Testis (tissue), 2 donors: Measurements from ENCODE around the gene C16orf82.

Source experiments
- CTCF ChIP-seq, 3 experiments: fragments of 450-650 bp in 2 of 3; fragments of 200-600 bp in 1 of 3; sonication (generic) in 1 of 3; IDR thresholded peaks; one replicate each; pipeline ENCODE4 v1.5.1; 2016 to 2019; ENCODE audit warnings: antibody characterized with exemption in 3 of 3, mild to moderate bottlenecking in 2 of 3, moderate library complexity in 1 of 3
- POLR2A ChIP-seq: fragments of 450-650 bp; IDR thresholded peaks from one replicate; pipeline ENCODE4 v1.6.1; 2017; ENCODE audit warnings: antibody characterized with exemption, mild to moderate bottlenecking, moderate library complexity

GRCh38 chr16:27112093-27112811, 45.5 kb downstream of the C16orf82 start:
- TF ChIP-seq POLR2A (no peak), CTCF (IDR thresholded peaks at IDR 0.05) (no peak)
